ENCODE measurements around the gene DUSP28. TPM values are rescaled to one million over a fixed set of nuclear protein-coding genes. Genes with fewer than 3 reads are reported as not detected.

The DUSP28 gene
- total and polyA plus RNA-seq, 2 donors (not counting 1 experiment from before 2014, with no cell fraction given): 19.0 to 19.1 TPM

GRCh38 chr2:240567137-240567871, 7.1 kb downstream of the DUSP28 start:
- ChIA-PET POLR2A (interaction anchor here (0.6 to 3.7 kb wide), 4 partner anchors 10 to 130 kb away, joined by 3 to 97 read pairs (median 4); partner anchors contain the start of genes ANKMY1 and CAPN10), CTCF (interaction anchor here (2.0 to 7.8 kb wide), 6 partner anchors 10 to 53 kb away, joined by 5 to 126 read pairs (median 13); partner anchors contain the start of genes ANKMY1 and CAPN10)
- no peaks in the 10 kb centered on the region for H3K9me3 Mint-ChIP-seq (ENCODE audit: insufficient read depth)
- H3K4me1 Mint-ChIP-seq: peaks cover 74% of the 10 kb centered on the region
- H3K79me2 ChIP-seq (ENCODE audit: control insufficient read depth, insufficient read depth, low read length): peaks cover 67% of the 10 kb centered on the region
- H4K20me1 ChIP-seq (ENCODE audit: control insufficient read depth, insufficient read depth, low read length, poor library complexity, severe bottlenecking): peaks cover 43% of the 10 kb centered on the region
- peak overlapping the region; percentile 91 for H3K4me3 Mint-ChIP-seq
- H3K36me3 ChIP-seq (replicated peaks in 1 of 2; ENCODE audit: control extremely low read depth in 1 of 2, control insufficient read depth in 1 of 2, extremely low read depth in 1 of 2, insufficient read depth in 2 of 2, low read length in 1 of 2): peaks cover 0 to 14% of the 10 kb centered on the region in 2 experiments
- no peak for ATAC-seq (ENCODE audit: low read depth)
- no peaks in the 10 kb centered on the region for H3K9me3 ChIP-seq (ENCODE audit: control extremely low read depth in 1 of 3, control insufficient read depth in 2 of 3, insufficient read depth in 1 of 3, low read length in 2 of 3)
- DNase-seq: peak; percentile 55
- no peaks in the 10 kb centered on the region for H3K27me3 ChIP-seq (replicated peaks in 1 of 4; ENCODE audit: control extremely low read depth in 1 of 4, control insufficient read depth in 3 of 4, insufficient read depth in 4 of 4, low read length in 3 of 4)
- peak overlapping the region; percentile 75 to 79 for H3K27ac ChIP-seq (ENCODE audit: low read length in 2 of 2)
- H3K4me1 ChIP-seq (ENCODE audit: control insufficient read depth in 2 of 2, insufficient read depth in 2 of 2, low read length in 2 of 2): peaks cover 57 to 67% of the 10 kb centered on the region in 2 donors
- H3K4me3 ChIP-seq (ENCODE audit: control extremely low read depth in 1 of 5, extremely low read depth in 1 of 5, insufficient read depth in 1 of 5, low read depth in 2 of 5, low read length in 4 of 5): peak overlapping the region; percentile 43 to 76 (median 58)
- no peak for TF ChIP-seq EZH2 (IDR thresholded peaks at IDR 0.05; ENCODE audit: borderline replicate concordance, insufficient read depth, low read depth, low read length, poor library complexity, severe bottlenecking)
- TF ChIP-seq CTCF (IDR thresholded peaks at IDR 0.05): no peak
- 33% methylated on average over 25 of the region's 26 CpGs for whole genome bisulfite sequencing (ENCODE audit: insufficient coverage)
- no peaks in the 10 kb centered on the region for H3K27me3 Mint-ChIP-seq
- peak overlapping the region; percentile 77 for H2AFZ ChIP-seq (ENCODE audit: insufficient read depth, low read depth, low read length, poor library complexity, severe bottlenecking)
- intact Hi-C loops (cut with micrococcal nuclease): loop anchor here (10.0 kb wide), 1 partner anchor 537 kb away; the partner anchor contains the start of gene MTERF4
- H3K27ac Mint-ChIP-seq: peak overlapping the region; percentile 93
- H3K4me2 ChIP-seq (replicated peaks; ENCODE audit: low read depth, low read length, poor library complexity, severe bottlenecking): peak overlapping the region; percentile 97
- peak overlapping the region; percentile 70 for H3K9ac ChIP-seq (ENCODE audit: low read length)

Data from B cell (primary cell).